KBM-7 (cell line): ENCODE results near the gene H2AZ2.
"Not testable (repeated sequence)": the region's sequence is repeated elsewhere in the genome, so short reads cannot be mapped to it uniquely, and the experiment has no call there.

ENCODE experiments used
- DNase-seq: peaks from one replicate; pipeline ENCODE4 v3.0.0-alpha.2; 2015
- in situ Hi-C: fragments of 300-500 bp; cut with MboI; formaldehyde crosslinking; loops from 2 replicates; pipeline ENCODE4 v1.14.3; 2020; ENCODE audit warnings: low sequenced_read_pairs, low pct_unique_long_range_greater_than_20kb, mixed read lengths

H2AZ2 gene

GRCh38 chr7:44827567-44827966 is 20.3 kb downstream of the H2AZ2 start:
- DNase-seq: no peak
- in situ Hi-C loops: no loop called here

DNA sequence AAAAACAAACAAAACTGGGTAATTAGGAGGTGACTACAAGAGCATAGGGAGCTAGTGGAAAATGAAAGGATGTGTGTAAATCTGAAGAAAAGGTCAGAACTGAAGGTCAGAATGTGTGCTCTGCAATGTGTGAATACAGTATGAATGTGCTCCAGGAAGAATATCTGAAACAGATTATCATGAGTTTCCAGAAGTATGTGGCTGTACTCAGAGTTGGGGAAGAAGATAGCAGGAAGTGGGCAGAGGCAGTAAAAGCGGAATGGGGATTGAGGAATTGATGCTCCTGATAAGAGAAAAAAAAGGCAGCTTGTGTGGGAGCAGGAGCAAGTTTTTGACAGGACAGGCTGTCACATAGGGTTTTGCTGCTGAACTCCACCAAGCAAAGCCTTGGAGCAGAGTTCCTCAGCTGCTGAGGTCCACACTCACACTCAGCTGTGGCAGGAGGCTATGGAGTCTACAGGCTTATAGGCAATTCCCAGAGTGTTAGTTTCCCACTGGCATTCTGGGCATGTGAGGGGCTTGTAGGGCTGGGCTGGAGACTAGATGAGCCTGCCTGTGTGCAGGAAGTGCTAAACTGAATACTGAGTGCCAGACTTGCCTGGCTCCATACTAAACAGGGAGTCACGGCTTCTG is 22.9 kb downstream of the H2AZ2 start:
- peak; percentile 86 for DNase-seq
- in situ Hi-C loops: no loop called here

DNA sequence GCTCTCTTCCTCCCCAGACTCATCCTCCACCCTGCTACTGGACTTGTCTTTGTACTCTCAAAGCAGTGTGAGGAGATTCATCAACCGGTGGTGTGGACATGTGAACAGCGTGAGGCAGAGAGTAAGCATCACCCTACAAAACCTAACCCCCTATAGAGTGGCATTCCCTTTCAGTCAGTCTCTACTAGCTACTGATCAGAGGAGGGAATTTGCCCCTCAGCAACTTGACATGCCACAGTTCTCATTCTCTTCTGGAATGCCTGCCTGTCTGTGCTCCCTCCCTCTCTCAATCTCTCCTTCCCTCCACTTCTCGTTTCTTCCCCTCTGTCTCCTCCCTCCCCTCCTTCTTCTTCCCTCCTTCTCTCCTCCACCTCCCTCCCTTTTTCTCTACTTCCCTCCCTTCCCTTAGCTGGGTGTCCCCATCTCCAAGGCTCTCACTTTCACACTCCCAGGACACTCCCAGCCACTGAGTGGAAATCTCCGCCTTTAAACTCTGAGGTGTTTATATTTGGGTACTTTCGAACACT is 24.6 kb downstream of the H2AZ2 start:
- DNase-seq: no peak
- in situ Hi-C loops: no loop called here

DNA sequence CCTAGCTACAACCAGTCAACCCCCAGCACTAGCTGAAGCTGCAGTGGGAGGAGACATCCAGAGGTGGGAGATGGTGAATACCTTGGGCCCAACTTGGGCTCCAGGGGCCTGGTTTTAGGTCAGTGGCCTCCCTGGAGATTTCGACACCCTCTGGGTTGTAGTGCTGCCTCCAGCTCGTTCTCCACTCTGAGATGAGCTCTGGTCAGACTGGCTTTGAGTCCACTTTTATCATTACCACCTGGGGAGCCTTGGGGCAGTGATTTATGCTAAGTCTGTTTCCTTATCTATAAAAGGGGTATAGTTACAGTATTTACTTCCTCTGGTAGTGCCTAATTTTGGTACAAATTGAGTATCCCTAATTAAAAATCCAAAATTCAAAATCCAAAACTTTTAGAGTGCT is 28.6 kb downstream of the H2AZ2 start:
- no peak for DNase-seq
- in situ Hi-C loops: no loop called here

GRCh38 chr7:44814919-44815318 is 33.0 kb downstream of the H2AZ2 start:
- in situ Hi-C loops: no loop called here
- peak; percentile 29 for DNase-seq

GRCh38 chr7:44811571-44811970 is 36.3 kb downstream of the H2AZ2 start:
- in situ Hi-C loops: no loop called here

GRCh38 chr7:44811093-44811492 is 36.8 kb downstream of the H2AZ2 start:
- in situ Hi-C loops: no loop called here
- DNase-seq: no peak

More at GRCh38 chr7:44811571-44811970, 36.3 kb downstream of the H2AZ2 start:
- DNase-seq: no peak

DNA sequence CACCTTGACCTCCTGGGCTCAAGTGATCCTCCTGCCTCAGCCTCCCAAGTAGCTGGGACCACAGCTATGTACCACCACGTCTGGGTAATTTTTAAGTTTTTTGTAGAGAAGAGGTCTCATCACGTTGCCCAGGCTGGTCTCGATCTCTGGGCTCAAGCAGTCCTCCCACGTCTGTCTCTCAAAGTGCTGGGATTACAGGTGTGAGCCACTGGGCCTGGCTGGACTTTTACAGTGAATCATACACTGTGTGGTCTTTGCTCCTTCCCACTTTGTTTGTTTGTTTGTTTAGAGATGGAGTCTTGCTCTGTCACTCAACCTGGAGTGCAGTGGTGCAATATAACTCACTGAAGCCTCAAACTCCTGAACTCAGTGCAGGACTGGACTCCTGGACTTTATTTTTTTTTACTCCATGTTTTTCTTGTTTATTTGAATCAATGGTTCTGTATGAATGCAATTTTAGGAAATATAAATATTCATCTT is 38.9 kb downstream of the H2AZ2 start:
- DNase-seq: no peak
- in situ Hi-C loops: no loop called here

DNA sequence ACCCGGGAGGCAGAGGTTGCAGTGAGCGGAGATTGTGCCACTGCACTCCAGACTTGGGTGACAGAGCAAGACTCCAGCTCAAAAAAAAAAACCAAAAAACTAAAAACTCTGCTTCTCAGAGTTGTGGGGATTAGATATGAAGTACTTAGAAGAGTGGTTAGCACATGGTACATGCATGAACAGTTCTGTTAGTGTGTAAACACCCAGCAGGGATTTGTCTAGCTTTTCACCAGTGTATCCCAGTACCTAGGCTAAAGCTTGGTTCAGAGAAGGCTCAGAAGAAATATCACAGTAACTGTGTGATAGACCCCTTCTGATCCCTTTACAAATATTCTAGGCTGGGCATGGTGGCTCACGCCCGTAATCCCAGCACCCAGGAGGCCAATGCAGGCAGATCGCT is 41.9 kb downstream of the H2AZ2 start:
- DNase-seq: no peak

GRCh38 chr7:44803828-44804519 is 43.9 kb downstream of the H2AZ2 start:
- in situ Hi-C loops, DNase-seq: not testable (repeated sequence)

More for the DNA sequence above, 41.9 kb downstream of the H2AZ2 start:
- in situ Hi-C loops: no loop called here

- in situ Hi-C loops: no loop called here
- no peak for DNase-seq
Observed at GRCh38 chr7:44802418-44803025, 45.4 kb downstream of the H2AZ2 start.

GRCh38 chr7:44801890-44802289 is 46.0 kb downstream of the H2AZ2 start:
- in situ Hi-C loops: no loop called here
- no peak for DNase-seq

DNA sequence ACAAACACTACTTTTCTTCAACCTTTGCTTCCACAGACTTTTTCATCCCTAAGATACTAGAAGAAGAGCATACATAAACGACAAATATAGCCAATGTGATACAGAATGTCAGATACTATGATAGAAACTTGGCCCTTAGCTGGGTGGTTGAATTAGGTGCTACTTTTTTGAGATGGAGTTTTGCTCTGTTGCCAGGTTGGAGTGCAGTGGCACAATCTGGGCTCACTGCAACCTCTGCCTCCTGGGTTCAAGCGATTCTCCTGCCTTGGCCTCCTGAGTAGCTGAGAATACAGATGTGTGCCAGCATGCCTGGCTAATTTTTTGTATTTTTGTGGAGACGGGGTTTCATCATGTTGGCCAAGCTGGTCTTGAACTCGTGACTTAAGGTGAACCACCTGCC is 47.9 kb downstream of the H2AZ2 start:
- DNase-seq: no peak
- in situ Hi-C loops: no loop called here

DNA sequence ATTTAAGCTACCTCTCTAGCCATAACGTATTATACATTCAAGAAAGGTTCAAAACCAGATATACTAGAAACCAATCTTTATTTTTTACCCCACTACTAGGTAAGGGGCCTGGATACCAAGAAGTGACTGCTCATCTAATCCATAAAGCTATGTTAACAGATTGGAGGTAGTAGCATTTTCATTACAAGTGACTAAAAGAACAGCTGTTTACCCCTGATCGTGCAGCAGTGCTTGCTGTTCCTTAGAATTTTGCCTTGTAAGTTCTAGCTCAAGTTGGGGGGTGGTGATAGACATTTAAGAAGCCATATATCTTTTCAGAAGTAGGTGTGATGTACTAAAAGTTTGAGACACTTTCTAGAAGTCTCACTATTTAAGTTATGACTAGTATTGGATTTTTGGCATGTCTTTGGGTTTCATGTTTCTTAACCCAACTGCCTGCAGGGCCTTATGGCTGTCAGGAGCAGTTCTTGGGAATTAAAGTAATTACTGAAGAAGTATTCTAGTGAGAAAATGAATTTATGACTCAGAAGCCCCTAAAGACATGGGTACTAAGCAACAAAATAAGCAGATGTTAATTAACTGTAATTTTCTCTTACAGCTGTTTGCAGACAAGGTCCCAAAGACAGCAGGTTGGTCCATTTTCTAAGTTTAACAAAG is 49.1 kb downstream of the H2AZ2 start:
- in situ Hi-C loops: no loop called here
- DNase-seq: no peak

- in situ Hi-C loops: no loop called here
- peak; percentile 88 for DNase-seq
Observed at GRCh38 chr7:44797329-44798258, 50.3 kb downstream of the H2AZ2 start.

- DNase-seq: peak; percentile 93
- in situ Hi-C loops: no loop called here
Observed at GRCh38 chr7:44796504-44797328, 51.2 kb downstream of the H2AZ2 start, which contains the start of gene PPIA. Gene PPIA, plus strand, starts transcription at chr7:44796681. Its CDS starts 44 bp downstream, at chr7:44796725.

- peak; percentile 60 for DNase-seq
- in situ Hi-C loops: no loop called here
Observed at GRCh38 chr7:44796034-44796503, 51.8 kb downstream of the H2AZ2 start.

GRCh38 chr7:44794331-44794730 is 53.6 kb downstream of the H2AZ2 start:
- in situ Hi-C loops: no loop called here
- no peak for DNase-seq
